Measurements from ENCODE around the gene RIBC2.

RIBC2 gene

GRCh38 chr22:45425531-45426265 lies 12.2 kb downstream of the RIBC2 start:
- H3K36me3 ChIP-seq: no peaks in the 10 kb centered on the region
- H3K9me3 ChIP-seq (ENCODE audit: severe bottlenecking): no peaks in the 10 kb centered on the region
- TF ChIP-seq CTCF (IDR thresholded peaks at IDR 0.05; ENCODE audit: low read depth, low read length): no peak
- no peak overlapping the region for H3K27ac ChIP-seq
- no peak overlapping the region for H3K4me3 ChIP-seq (ENCODE audit: low read depth, low read length)
- no peak for DNase-seq
- no peaks in the 10 kb centered on the region for H3K27me3 ChIP-seq (ENCODE audit: insufficient read depth, low read depth, severe bottlenecking)

GRCh38 chr22:45426387-45426786 lies 12.9 kb downstream of the RIBC2 start:
- TF ChIP-seq CTCF (IDR thresholded peaks at IDR 0.05; ENCODE audit: low read depth, low read length): no peak
- DNase-seq: no peak
- no peak overlapping the region for H3K4me3 ChIP-seq (ENCODE audit: low read depth, low read length)
- H3K27ac ChIP-seq: no peak overlapping the region
- no peaks in the 10 kb centered on the region for H3K9me3 ChIP-seq (ENCODE audit: severe bottlenecking)
- no peaks in the 10 kb centered on the region for H3K27me3 ChIP-seq (ENCODE audit: insufficient read depth, low read depth, severe bottlenecking)
- H3K36me3 ChIP-seq: no peaks in the 10 kb centered on the region

GRCh38 chr22:45427114-45427513 lies 13.6 kb downstream of the RIBC2 start:
- Histone ChIP-seq H3K27me3 (ENCODE audit: insufficient read depth, low read depth, severe bottlenecking) (no peaks in the 10 kb centered on the region), H3K4me3 (ENCODE audit: low read depth, low read length) (no peak overlapping the region), H3K27ac (no peak overlapping the region), H3K9me3 (ENCODE audit: severe bottlenecking) (no peaks in the 10 kb centered on the region), H3K36me3 (no peaks in the 10 kb centered on the region)
- TF ChIP-seq CTCF (IDR thresholded peaks at IDR 0.05; ENCODE audit: low read depth, low read length): no peak
- DNase-seq: no peak

- DNase-seq: no peak
- Histone ChIP-seq H3K4me3 (ENCODE audit: low read depth, low read length) (no peak overlapping the region), H3K27ac (no peak overlapping the region), H3K27me3 (ENCODE audit: insufficient read depth, low read depth, severe bottlenecking) (no peaks in the 10 kb centered on the region), H3K36me3 (no peaks in the 10 kb centered on the region), H3K9me3 (ENCODE audit: severe bottlenecking) (no peaks in the 10 kb centered on the region)
- TF ChIP-seq CTCF (IDR thresholded peaks at IDR 0.05; ENCODE audit: low read depth, low read length): no peak
Measured at GRCh38 chr22:45428391-45429385, 15.2 kb downstream of the RIBC2 start.

GRCh38 chr22:45429424-45429823 lies 15.9 kb downstream of the RIBC2 start:
- DNase-seq: no peak
- TF ChIP-seq CTCF (IDR thresholded peaks at IDR 0.05; ENCODE audit: low read depth, low read length): no peak
- Histone ChIP-seq H3K27ac (no peak overlapping the region), H3K27me3 (ENCODE audit: insufficient read depth, low read depth, severe bottlenecking) (no peaks in the 10 kb centered on the region), H3K36me3 (no peaks in the 10 kb centered on the region), H3K9me3 (ENCODE audit: severe bottlenecking) (no peaks in the 10 kb centered on the region), H3K4me3 (ENCODE audit: low read depth, low read length) (no peak overlapping the region)
